LHCN-M2 (cell line): ENCODE results near the gene ANKRD26. TPM values are rescaled to one million over a fixed set of nuclear protein-coding genes. Genes with fewer than 3 reads are reported as not detected.
"Not testable (repeated sequence)": the region's sequence is repeated elsewhere in the genome, so short reads cannot be mapped to it uniquely, and the experiment has no call there.

Experiments used
- DNase-seq: peaks from one replicate; pipeline ENCODE4 v3.0.0-alpha.2; 2012; ENCODE audit warnings: low read depth
- polyA plus RNA-seq: library from polyadenylated mRNA; unstranded; fragments of >200 nt; gene quantifications from one replicate; pipeline ENCODE4 v1.2.1, GENCODE V29; 2012; ENCODE audit warnings: missing spikeins
- total RNA-seq: library from RNA; depleted of rRNA; stranded (reverse); fragments of >200 nt; gene quantifications from 2 replicates; pipeline ENCODE4 v1.2.3, GENCODE V29; 2014; rRNA removed

Gene ANKRD26
- 9.9 and 10.1 TPM in 2 replicates for total RNA-seq
- polyA plus RNA-seq: 1.6 TPM

GRCh38 chr10:27099916-27100812 is at the start of gene ANKRD26:
ANKRD26 (minus strand) TSS chr10:27100494; CDS start chr10:27100326, 168 bp downstream.
- peak; percentile 96 for DNase-seq

DNA sequence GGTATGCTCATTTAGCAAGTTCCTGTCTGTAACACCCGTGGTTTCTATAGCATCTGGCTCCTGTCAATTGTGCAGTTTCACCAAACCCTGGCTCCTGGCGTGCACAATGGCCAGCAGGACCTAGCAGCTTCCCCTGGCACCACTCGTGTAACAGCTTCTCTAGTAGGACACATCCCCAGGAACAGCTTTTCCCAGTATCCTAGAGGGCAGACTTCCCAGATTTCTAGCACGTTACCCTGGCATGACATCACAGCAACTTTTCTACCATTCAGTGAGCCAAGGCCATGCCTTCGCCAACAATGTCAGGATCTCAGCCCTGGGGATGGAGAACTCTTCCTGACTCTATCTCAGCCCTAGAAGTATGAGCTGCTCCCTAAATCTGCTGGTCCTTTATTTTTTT is 47.4 kb upstream of the ANKRD26 start:
- DNase-seq: no peak

DNA sequence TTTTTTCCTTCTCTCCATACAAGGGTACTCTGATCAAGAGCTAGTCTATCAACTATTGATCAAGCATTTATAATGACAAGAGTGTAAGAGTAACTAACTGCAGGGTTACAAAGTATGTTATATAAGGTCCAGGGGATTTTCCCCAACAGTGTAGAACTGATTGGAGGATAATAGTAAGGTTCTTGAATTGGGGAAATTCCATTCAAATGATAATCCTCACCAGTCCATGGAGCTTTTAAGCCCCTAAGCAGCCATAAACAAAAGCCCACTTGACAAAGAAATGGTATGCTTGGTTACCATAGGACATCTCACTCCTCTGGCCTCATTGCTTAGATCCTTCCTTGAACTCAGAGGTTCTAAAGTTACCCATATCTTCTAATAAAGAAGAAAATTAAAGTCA is 45.6 kb upstream of the ANKRD26 start:
- no peak for DNase-seq

- DNase-seq: no peak
Observed at GRCh38 chr10:27143686-27144085, 43.4 kb upstream of the ANKRD26 start.

- no peak for DNase-seq
Observed at GRCh38 chr10:27138277-27138676, 38.0 kb upstream of the ANKRD26 start.

DNA sequence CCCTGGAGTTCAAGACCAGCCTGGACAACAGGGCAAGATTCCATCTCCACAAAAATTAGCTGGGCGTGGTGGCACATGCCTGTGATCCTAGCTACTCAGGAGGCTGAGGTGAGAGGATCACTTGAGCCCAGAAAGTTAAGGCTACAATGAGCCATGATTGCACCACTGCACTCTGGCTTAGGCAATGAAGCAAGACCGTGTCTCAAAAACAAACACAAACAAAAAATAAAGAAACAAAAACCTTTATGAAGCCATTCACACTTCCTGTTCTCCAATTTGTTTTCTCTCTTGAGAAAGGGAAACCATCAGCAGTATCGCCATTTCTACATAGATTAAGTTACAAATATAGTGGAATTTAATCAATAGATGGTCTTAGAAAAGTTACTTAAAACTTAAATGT is 34.1 kb upstream of the ANKRD26 start:
- no peak for DNase-seq

DNA sequence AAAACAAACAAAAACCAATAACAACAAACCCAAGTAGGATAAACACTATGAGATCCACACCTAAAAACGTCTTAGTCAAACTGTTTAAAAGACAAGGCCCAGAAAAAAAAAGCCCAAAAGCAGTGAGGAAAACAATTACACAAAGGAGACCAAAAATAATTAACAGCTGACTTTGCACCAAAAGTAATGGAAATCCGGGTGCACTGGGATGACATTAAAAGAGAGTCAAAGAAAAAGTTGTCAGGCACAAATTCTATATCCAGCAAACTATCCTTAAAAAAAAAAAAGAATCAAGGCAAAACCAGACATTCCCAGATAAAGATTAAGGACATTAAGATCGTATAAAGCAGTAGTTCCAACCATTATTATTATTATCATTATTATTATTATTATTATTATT is 7.9 kb upstream of the ANKRD26 start:
- no peak for DNase-seq

DNA sequence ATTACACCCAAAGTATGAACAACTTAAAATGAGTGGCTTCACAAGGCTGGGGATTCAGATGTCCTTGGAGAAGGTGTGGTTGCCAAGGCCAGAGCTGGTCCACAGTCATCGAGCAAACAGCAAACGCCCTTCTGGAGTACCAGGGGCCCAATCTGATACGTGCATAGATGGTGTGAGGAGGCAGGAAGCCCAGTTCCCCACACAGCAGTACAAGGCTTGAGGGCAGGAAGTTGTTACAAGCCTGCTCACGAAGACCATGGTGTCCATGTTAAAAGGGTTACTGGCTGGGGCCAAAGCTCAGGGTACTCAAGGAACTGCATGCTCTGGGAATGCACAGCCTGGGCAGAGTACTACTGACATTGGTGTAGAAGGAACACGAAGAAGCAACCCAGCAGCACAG is 4.6 kb upstream of the ANKRD26 start:
- DNase-seq: no peak

GRCh38 chr10:27100813-27101347 is 586 bp upstream of the ANKRD26 start:
- no peak for DNase-seq

- DNase-seq: no peak
Observed at GRCh38 chr10:27099448-27099847, 846 bp downstream of the ANKRD26 start.

DNA sequence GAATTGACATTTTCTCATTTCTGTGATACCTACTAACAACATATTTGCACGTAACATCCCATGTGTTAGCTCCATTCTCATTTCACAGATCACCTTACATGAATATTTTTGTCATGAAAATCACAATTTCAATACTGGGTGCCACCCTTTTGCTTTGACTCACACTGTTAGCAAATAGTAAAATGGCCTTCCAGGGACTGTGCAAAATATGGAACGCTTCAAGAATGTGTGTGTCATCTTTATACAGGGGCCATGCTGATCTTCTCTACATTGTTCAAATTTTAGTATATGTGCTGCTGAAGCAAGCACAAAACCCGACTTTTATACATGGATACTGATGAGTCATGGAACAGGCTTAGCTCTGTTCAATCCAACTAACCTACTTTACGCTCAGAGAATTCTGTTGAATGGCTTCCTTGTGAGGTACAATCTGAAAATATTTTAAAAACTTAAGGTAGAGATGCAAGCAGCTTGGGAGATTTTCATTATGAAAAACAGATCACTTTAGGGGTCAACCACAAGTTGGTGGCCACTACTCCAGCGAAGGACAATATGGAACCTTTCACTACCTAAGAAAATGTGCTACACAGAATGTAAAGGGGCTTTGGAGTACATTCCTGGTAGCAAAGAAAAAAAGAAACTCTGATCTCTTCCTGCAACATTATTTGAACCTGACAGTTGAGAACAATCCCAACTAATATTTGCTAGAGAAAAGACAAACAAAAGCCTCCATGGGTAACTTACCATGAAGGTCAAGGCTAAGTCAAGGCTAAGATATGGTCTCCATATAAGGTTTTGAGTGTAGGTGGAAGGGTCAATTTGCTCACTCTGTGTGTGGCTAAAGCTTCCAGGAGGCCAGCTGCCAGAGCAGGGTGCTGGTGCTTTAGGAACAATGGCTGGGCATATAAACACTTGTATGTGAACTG is 11.9 kb downstream of the ANKRD26 start:
- no peak for DNase-seq

DNA sequence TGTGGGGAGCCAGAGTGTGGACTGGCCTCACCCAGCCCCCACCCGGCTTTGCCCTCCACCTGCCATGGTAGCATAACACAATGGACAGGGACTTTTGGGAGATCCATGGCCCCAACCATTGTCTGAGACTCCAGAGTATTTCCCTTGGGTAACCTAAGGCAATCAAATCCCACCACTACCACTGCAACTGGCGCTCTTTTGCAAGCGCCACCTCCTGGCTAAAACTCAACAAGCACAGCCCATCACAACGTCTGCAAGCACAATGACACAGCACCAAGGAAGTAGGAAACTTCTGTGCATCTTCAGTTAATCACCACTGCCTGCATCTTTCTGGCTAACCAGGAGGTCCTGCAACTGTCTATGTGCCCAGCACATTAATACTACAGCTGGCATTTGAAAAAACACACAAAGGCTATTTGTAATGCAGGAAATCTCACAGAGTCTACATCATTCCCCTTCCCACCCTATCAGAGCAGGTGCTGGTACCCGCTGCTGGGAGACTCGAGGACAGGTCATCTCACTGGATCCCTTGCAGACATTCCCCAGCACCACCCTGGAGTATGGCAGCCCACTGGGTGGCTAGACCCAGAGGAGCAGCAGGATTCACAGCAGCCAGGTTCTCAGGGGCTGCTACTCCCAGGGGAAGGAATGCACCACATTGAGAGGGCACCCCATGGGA is 27.7 kb downstream of the ANKRD26 start:
- peak; percentile 4 for DNase-seq

DNA sequence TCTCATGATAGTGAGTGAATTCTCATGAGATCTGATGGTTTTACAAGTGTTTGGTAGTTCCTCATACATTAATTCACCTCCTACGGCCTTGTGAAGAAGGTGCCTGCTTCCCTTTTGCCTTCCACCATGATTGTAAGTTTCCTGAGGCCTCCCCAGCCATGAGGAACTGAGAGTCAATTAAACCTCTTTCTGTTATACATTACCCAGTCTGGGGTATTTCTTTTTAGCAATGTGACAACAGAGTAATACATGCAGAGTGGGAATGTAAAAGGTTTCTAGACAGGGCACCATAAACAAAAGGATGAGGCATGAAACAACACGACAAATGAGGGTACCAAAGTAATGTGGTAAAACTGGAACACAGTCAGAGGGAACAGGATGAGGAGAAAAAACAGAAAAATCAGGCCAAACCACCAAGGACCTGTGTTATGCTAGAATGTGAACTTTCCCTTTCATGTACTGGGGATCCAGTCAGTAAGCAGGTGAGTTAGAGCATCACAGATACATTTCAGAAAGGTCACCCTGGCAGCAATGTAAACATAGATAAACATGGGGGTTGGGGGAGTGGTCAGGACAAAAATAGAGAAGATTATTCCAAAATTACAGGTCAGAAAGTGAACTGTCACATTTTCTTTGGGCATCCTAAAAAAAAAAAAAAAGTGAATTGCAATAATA is 31.9 kb downstream of the ANKRD26 start:
- no peak for DNase-seq

- DNase-seq: no peak
Observed at GRCh38 chr10:27065084-27065483, 35.2 kb downstream of the ANKRD26 start.

GRCh38 chr10:27052656-27053055 is 47.6 kb downstream of the ANKRD26 start:
- DNase-seq: no peak

GRCh38 chr10:27045247-27045646 is 55.0 kb downstream of the ANKRD26 start:
- not testable (repeated sequence) for DNase-seq

GRCh38 chr10:27041196-27041595 is 59.1 kb downstream of the ANKRD26 start:
- DNase-seq: no peak

GRCh38 chr10:27038168-27038567 is 62.1 kb downstream of the ANKRD26 start:
- no peak for DNase-seq

GRCh38 chr10:27035163-27035562 is 65.1 kb downstream of the ANKRD26 start:
- DNase-seq: peak; percentile 7

DNA sequence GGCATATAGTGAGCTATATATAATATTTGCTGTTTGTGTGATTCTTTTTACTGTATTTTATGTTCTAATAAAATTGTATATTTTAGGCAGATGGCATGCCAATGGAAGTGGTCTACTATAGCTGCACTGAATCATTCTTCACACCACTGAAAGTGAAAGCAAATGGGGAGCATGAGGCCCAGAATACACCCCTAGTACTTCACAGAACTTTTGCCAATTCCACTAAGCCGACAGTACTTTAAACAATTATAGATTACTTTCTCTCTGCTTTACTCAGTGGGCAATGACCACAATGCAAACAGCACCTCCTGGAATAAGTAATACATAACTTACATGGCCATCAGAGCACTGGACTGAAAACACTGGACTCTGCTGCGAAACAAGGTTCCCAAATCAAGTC is 70.2 kb downstream of the ANKRD26 start:
- no peak for DNase-seq

DNA sequence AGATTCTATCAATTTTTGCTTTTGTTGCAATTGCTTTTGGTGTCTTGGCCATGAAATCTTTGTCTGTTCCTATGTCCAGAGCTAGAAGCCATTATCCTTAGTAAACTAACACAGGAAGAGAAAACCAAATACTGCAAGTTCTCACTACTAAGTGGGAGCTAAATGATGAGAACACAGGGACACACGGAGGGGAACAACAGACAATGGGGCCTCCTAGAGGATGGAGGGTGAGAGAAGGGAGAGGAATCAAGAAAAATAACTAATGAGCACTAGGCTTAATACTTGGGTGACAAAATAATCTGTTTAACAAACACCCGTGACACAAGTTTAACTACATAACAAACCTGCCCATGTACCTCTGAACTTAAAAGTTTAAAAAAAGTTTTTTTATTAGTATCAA is 78.2 kb downstream of the ANKRD26 start:
- no peak for DNase-seq
